Measurements from ENCODE around the gene PDGFC. TPM values are rescaled to one million over a fixed set of nuclear protein-coding genes. Genes with fewer than 3 reads are reported as not detected.

The PDGFC gene
- total RNA-seq, 2 experiments from 2014 or later: not detected

GRCh38 chr4:156711193-156711590 lies 260.4 kb downstream of the PDGFC start:
- H3K4me3 Mint-ChIP-seq: no peak overlapping the region
- no peaks in the 10 kb centered on the region for H3K4me1 Mint-ChIP-seq (ENCODE audit: low read depth)
- CTCF ChIA-PET: no interaction called here
- H3K27ac Mint-ChIP-seq: no peak overlapping the region
- POLR2A ChIA-PET: no interaction called here
- intact Hi-C loops (cut with micrococcal nuclease): no loop called here
- H3K9me3 Mint-ChIP-seq: peaks cover 5% of the 10 kb centered on the region
- DNase-seq: no peak
- no peaks in the 10 kb centered on the region for H3K27me3 Mint-ChIP-seq
- no peaks in the 10 kb centered on the region for H3K36me3 Mint-ChIP-seq

Other genes starting within 250 kb of the PDGFC start
- gene GLRB, start 104.4 kb upstream of the PDGFC start, total RNA-seq: not detected
- not detected for gene GRIA2, start 248.9 kb upstream of the PDGFC start, total RNA-seq

All from activated CD4-positive, alpha-beta memory T cell treated with anti-CD3 and anti-CD28 coated beads for 36 hours (primary cell).